PC-3 (cell line): ENCODE data around the gene BMPR1A.

Experiments used
- CTCF ChIP-seq: fragments of 300-600 bp; sonication (generic); conservative IDR thresholded peaks from 2 replicates; pipeline ENCODE4 v1.5.1; 2017; ENCODE audit warnings: antibody characterized with exemption, low read depth, mild to moderate bottlenecking, low read length
- EZH2 ChIP-seq: fragments of 300-600 bp; sonication (generic); IDR thresholded peaks from one replicate; pipeline ENCODE4 v1.6.1; 2017; ENCODE audit warnings: antibody characterized with exemption, mild to moderate bottlenecking, low read length; ENCODE audit not compliant: unreplicated experiment
- EZH2phosphoT487 ChIP-seq: fragments of 300-600 bp; sonication (generic); IDR thresholded peaks from 2 replicates; pipeline ENCODE4 v1.6.1; 2018; ENCODE audit warnings: mild to moderate bottlenecking, antibody characterized with exemption, low read length, borderline replicate concordance

- no peak for TF ChIP-seq CTCF
- TF ChIP-seq EZH2phosphoT487, result no peak
- TF ChIP-seq EZH2, result no peak
Observed at GRCh38 chr10:86876748-86877147, 120.3 kb downstream of the BMPR1A start.
